K562 (cell line): ENCODE data around the gene CDT1. TPM values are rescaled to one million over a fixed set of nuclear protein-coding genes. Genes with fewer than 3 reads are reported as not detected.

Experiments used
- C11orf30 ChIP-seq: fragments of 450-650 bp; IDR thresholded peaks from 2 replicates; pipeline ENCODE4 v1.6.1; 2016; ENCODE audit warnings: low read depth, mild to moderate bottlenecking
- CHD7 ChIP-seq: fragments of 200-600 bp; sonication (generic); IDR thresholded peaks from one replicate; pipeline ENCODE4 v1.6.1; 2012; ENCODE audit warnings: mild to moderate bottlenecking, low read depth, low read length, inconsistent platforms
- DEAF1 ChIP-seq: fragments of 450-650 bp; formaldehyde crosslinking; IDR thresholded peaks from 2 replicates; pipeline ENCODE4 v1.4.0; 2020; ENCODE audit warnings: mild to moderate bottlenecking, moderate library complexity
- HIVEP1 ChIP-seq: fragments of 250-450 bp; sonication (Bioruptor Pico); IDR thresholded peaks from 2 replicates; pipeline ENCODE4 v1.4.0; 2020; ENCODE audit warnings: mild to moderate bottlenecking
- MAX ChIP-seq: sonication (generic); formaldehyde crosslinking; IDR thresholded peaks from 2 replicates; pipeline ENCODE4 v1.9.0; 2022; ENCODE audit warnings: mild to moderate bottlenecking, missing genetic modification reagents
- RBFOX2 ChIP-seq: fragments of 200-400 bp; formaldehyde crosslinking; IDR thresholded peaks from 2 replicates; pipeline ENCODE4 v1.6.1; 2017; ENCODE audit warnings: low read depth, mild to moderate bottlenecking, low read length, moderate library complexity
- RNF2 ChIP-seq: sonication (generic); IDR thresholded peaks from 2 replicates; pipeline ENCODE4 v1.6.1; 2016
- XRCC5 ChIP-seq: fragments of 200-400 bp; formaldehyde crosslinking; IDR thresholded peaks from 2 replicates; pipeline ENCODE4 v1.6.1; 2017; ENCODE audit warnings: low read depth, mild to moderate bottlenecking, low read length
- YY1 ChIP-seq, 3 experiments: IDR thresholded peaks; 2 replicates each; pipeline ENCODE4 v1.6.1; 2011; ENCODE audit warnings: low read length in 2 of 3, mild to moderate bottlenecking in 2 of 3, moderate library complexity in 2 of 3, borderline replicate concordance in 1 of 3, control low read depth in 1 of 3, low read depth in 1 of 3; ENCODE audit not compliant: insufficient read depth in 3 of 3, insufficient replicate concordance in 2 of 3, control insufficient read depth in 1 of 3, insufficient read length in 1 of 3; ENCODE audit errors: extremely low read depth in 1 of 3
- ZBTB7A ChIP-seq: IDR thresholded peaks from 2 replicates; pipeline ENCODE4 v1.6.1; 2011; ENCODE audit warnings: low read depth, mild to moderate bottlenecking, low read length, moderate library complexity, borderline replicate concordance; ENCODE audit not compliant: control insufficient read depth
- ZKSCAN3 ChIP-seq: fragments of 250-450 bp; sonication (Bioruptor Pico); IDR thresholded peaks from 2 replicates; pipeline ENCODE4 v1.4.0; 2020
- ZNF12 ChIP-seq: sonication (generic); formaldehyde crosslinking; IDR thresholded peaks from 2 replicates; pipeline ENCODE4 v1.4.0; 2020; ENCODE audit warnings: mild to moderate bottlenecking, missing genetic modification reagents
- ZNF124 ChIP-seq: sonication (generic); formaldehyde crosslinking; IDR thresholded peaks from 2 replicates; pipeline ENCODE4 v1.8.1; 2022; ENCODE audit warnings: missing genetic modification reagents
- ZNF583 ChIP-seq: fragments of 250-450 bp; sonication (Bioruptor Pico); IDR thresholded peaks from 2 replicates; pipeline ENCODE4 v1.4.0; 2020
- polyA plus RNA-seq, 8 experiments: library from polyadenylated mRNA; depleted of rRNA in 4 of 8; stranded (reverse) in 5 of 8; unstranded in 3 of 8; fragments of >200 nt; fragmentation: Nextera tagmentation in 2 of 8; fragmentation: Illumina TruSeq in 1 of 8; extraction: Ambion mirVana in 2 of 8; extraction: Trizol in 1 of 8; gene quantifications; 2 replicates each; pipeline versions ENCODE4 v1.2.1 to v1.2.3, GENCODE V29; 2011 to 2014; ENCODE audit warnings: inconsistent platforms in 1 of 8, missing spikeins in 1 of 8
- total RNA-seq, 7 experiments: library from RNA; depleted of rRNA in 6 of 7; stranded (reverse); fragments of >200 nt in 6 of 7; fragmentation: Illumina TruSeq in 2 of 7; extraction: Trizol in 2 of 7; gene quantifications; 2 replicates each; pipeline versions ENCODE4 v1.2.1 to v1.2.3, GENCODE V29; 2011 to 2021; ENCODE audit warnings: low replicate concordance in 1 of 7

CDT1 gene
- total and polyA plus RNA-seq, 9 of the 15 experiments (the other 6 are each of a cell fraction or from before 2014, with no cell fraction given) = 0.92 to 178 (median 14.2) TPM

- TF ChIP-seq ZKSCAN3 (no peak), CHD7 (no peak), ZNF583 (CRISPR knock-in tag) (no peak), C11orf30 (peak; percentile 62), YY1 (IDR thresholded peaks at IDR 0.05; ENCODE audit: borderline replicate concordance in 1 of 3, control insufficient read depth in 1 of 3, extremely low read depth in 1 of 3, insufficient read depth in 3 of 3, insufficient read length in 1 of 3, insufficient replicate concordance in 2 of 3, low read depth in 1 of 3, low read length in 2 of 3) (peak in 1 of 3 experiments; percentile 11), HIVEP1 (no peak), DEAF1 (CRISPR knock-in tag) (peak; percentile 34; the same call in 1 of the 2 replicates), ZNF12 (CRISPR knock-in tag) (no peak), RNF2 (no peak), ZBTB7A (peak; percentile 30; the same call in 1 of the 2 replicates), RBFOX2 (peak; percentile 34; the same call in 1 of the 2 replicates), MAX (0 out of 2 replicates have a peak, but pooled peaks have one; percentile 27), XRCC5 (0 out of 2 replicates have a peak, but pooled peaks have one; percentile 50), ZNF124 (no peak)
Observed at GRCh38 chr16:88815901-88816589, 12.5 kb downstream of the CDT1 start (continued).
